ENCODE measurements around the gene NT5C2. TPM values are rescaled to one million over a fixed set of nuclear protein-coding genes. Genes with fewer than 3 reads are reported as not detected.
"Not testable (repeated sequence)": the region's sequence is repeated elsewhere in the genome, so short reads cannot be mapped to it uniquely, and the experiment has no call there.

The NT5C2 gene
- polyA plus RNA-seq, 1 donor from 2014 or later, result 50.1 TPM

- not testable (repeated sequence) for H3K27me3 Mint-ChIP-seq, H3K4me3 Mint-ChIP-seq, H3K27ac Mint-ChIP-seq, H3K9me3 Mint-ChIP-seq
- H3K4me1 Mint-ChIP-seq, result peaks cover 8 to 11% (median 10%) of the 10 kb centered on the region in 3 donors
- peaks cover 24% of the 10 kb centered on the region for H3K36me3 Mint-ChIP-seq
Observed at GRCh38 chr10:103130180-103130579, 62.9 kb downstream of the NT5C2 start.

GRCh38 chr10:103127241-103127640 lies 65.8 kb downstream of the NT5C2 start:
- Mint-ChIP-seq H3K4me3 (no peak overlapping the region), H3K27ac (no peak overlapping the region), H3K9me3 (no peaks in the 10 kb centered on the region), H3K27me3 (no peaks in the 10 kb centered on the region), H3K36me3 (peaks cover 8% of the 10 kb centered on the region), H3K4me1 (peaks cover 5 to 15% (median 10%) of the 10 kb centered on the region in 3 donors)

GRCh38 chr10:103125323-103126267 lies 67.5 kb downstream of the NT5C2 start:
- H3K27me3 Mint-ChIP-seq, result no peaks in the 10 kb centered on the region
- H3K9me3 Mint-ChIP-seq, result no peaks in the 10 kb centered on the region
- no peak overlapping the region for H3K4me3 Mint-ChIP-seq
- H3K27ac Mint-ChIP-seq, result peak overlapping the region in 1 of 3 donors; percentile 81
- H3K4me1 Mint-ChIP-seq, result peaks cover 5 to 15% (median 10%) of the 10 kb centered on the region in 3 donors
- peaks cover 2% of the 10 kb centered on the region for H3K36me3 Mint-ChIP-seq

- Mint-ChIP-seq H3K27ac (no peak overlapping the region), H3K9me3 (no peaks in the 10 kb centered on the region)
Observed at GRCh38 chr10:103124420-103125096, 68.5 kb downstream of the NT5C2 start.

GRCh38 chr10:103123282-103124024 lies 69.6 kb downstream of the NT5C2 start:
- Mint-ChIP-seq H3K36me3 (peaks cover 2% of the 10 kb centered on the region), H3K9me3 (no peaks in the 10 kb centered on the region), H3K4me3 (no peak overlapping the region), H3K4me1 (peaks cover 5 to 15% (median 10%) of the 10 kb centered on the region in 3 donors), H3K27me3 (no peaks in the 10 kb centered on the region), H3K27ac (no peak overlapping the region)

More at GRCh38 chr10:103124420-103125096, 68.5 kb downstream of the NT5C2 start:
- Mint-ChIP-seq H3K36me3 (peaks cover 2% of the 10 kb centered on the region), H3K4me1 (peaks cover 5 to 15% (median 10%) of the 10 kb centered on the region in 3 donors), H3K27me3 (no peaks in the 10 kb centered on the region), H3K4me3 (no peak overlapping the region)

GRCh38 chr10:103120977-103121735 lies 71.9 kb downstream of the NT5C2 start:
- no peak overlapping the region for H3K4me3 Mint-ChIP-seq
- H3K4me1 Mint-ChIP-seq, result peaks cover 3 to 8% (median 5%) of the 10 kb centered on the region in 3 donors
- no peak overlapping the region for H3K27ac Mint-ChIP-seq
- peaks cover 2% of the 10 kb centered on the region for H3K36me3 Mint-ChIP-seq
- H3K9me3 Mint-ChIP-seq, result no peaks in the 10 kb centered on the region
- no peaks in the 10 kb centered on the region for H3K27me3 Mint-ChIP-seq

GRCh38 chr10:103120546-103120945 lies 72.5 kb downstream of the NT5C2 start:
- Mint-ChIP-seq H3K36me3 (no peaks in the 10 kb centered on the region), H3K27me3 (no peaks in the 10 kb centered on the region), H3K9me3 (no peaks in the 10 kb centered on the region), H3K4me1 (peaks cover 0 to 4% (median 0%) of the 10 kb centered on the region in 3 donors), H3K4me3 (no peak overlapping the region), H3K27ac (no peak overlapping the region)

- no peak overlapping the region for H3K4me3 Mint-ChIP-seq
Observed at GRCh38 chr10:103117247-103117646, 75.8 kb downstream of the NT5C2 start.

GRCh38 chr10:103114876-103115275 lies 78.2 kb downstream of the NT5C2 start:
- Mint-ChIP-seq H3K4me1 (peaks cover 0 to 10% (median 1%) of the 10 kb centered on the region in 3 donors), H3K27ac (peak overlapping the region in 1 of 3 donors; percentile 3)

More at GRCh38 chr10:103117247-103117646, 75.8 kb downstream of the NT5C2 start:
- no peak overlapping the region for H3K27ac Mint-ChIP-seq
- no peaks in the 10 kb centered on the region for H3K9me3 Mint-ChIP-seq
- peaks cover 2% of the 10 kb centered on the region for H3K36me3 Mint-ChIP-seq
- peaks cover 0 to 6% (median 2%) of the 10 kb centered on the region in 3 donors for H3K4me1 Mint-ChIP-seq
- H3K27me3 Mint-ChIP-seq, result no peaks in the 10 kb centered on the region

GRCh38 chr10:103111918-103112877 lies 80.9 kb downstream of the NT5C2 start:
- H3K36me3 Mint-ChIP-seq, result peaks cover 2% of the 10 kb centered on the region
- peaks cover 1 to 17% (median 3%) of the 10 kb centered on the region in 3 donors for H3K4me1 Mint-ChIP-seq
- H3K27ac Mint-ChIP-seq, result no peak overlapping the region
- H3K27me3 Mint-ChIP-seq, result no peaks in the 10 kb centered on the region
- no peaks in the 10 kb centered on the region for H3K9me3 Mint-ChIP-seq
- H3K4me3 Mint-ChIP-seq, result peak overlapping the region in 1 of 4 donors; percentile 3

More at GRCh38 chr10:103114876-103115275, 78.2 kb downstream of the NT5C2 start:
- Mint-ChIP-seq H3K9me3 (no peaks in the 10 kb centered on the region), H3K27me3 (no peaks in the 10 kb centered on the region), H3K36me3 (peaks cover 2% of the 10 kb centered on the region), H3K4me3 (no peak overlapping the region)

- Mint-ChIP-seq H3K9me3 (no peaks in the 10 kb centered on the region), H3K4me3 (peak overlapping the region in 2 of 4 donors; percentile 3 to 21), H3K27me3 (no peaks in the 10 kb centered on the region), H3K4me1 (peaks cover 1 to 17% (median 3%) of the 10 kb centered on the region in 3 donors), H3K36me3 (peaks cover 4% of the 10 kb centered on the region), H3K27ac (no peak overlapping the region)
Observed at GRCh38 chr10:103111031-103111917, 81.8 kb downstream of the NT5C2 start.

GRCh38 chr10:103110407-103110806 lies 82.7 kb downstream of the NT5C2 start:
- H3K36me3 Mint-ChIP-seq, result peaks cover 5% of the 10 kb centered on the region
- H3K27ac Mint-ChIP-seq, result no peak overlapping the region
- H3K27me3 Mint-ChIP-seq, result no peaks in the 10 kb centered on the region
- H3K4me3 Mint-ChIP-seq, result no peak overlapping the region
- no peaks in the 10 kb centered on the region for H3K9me3 Mint-ChIP-seq
- H3K4me1 Mint-ChIP-seq, result peaks cover 1 to 17% (median 3%) of the 10 kb centered on the region in 3 donors

Measured in IgD-negative memory B cell (primary cell).